Tibial nerve (tissue), 4 donors: ENCODE data around the gene UCN3. TPM values are rescaled to one million over a fixed set of nuclear protein-coding genes. Genes with fewer than 3 reads are reported as not detected.
"Not testable (repeated sequence)": the region's sequence is repeated elsewhere in the genome, so short reads cannot be mapped to it uniquely, and the experiment has no call there.

Experiments used
- DNase-seq, 2 donors: peaks; one replicate each; pipeline ENCODE4 v3.0.0-alpha.2; 2019; ENCODE audit warnings: low spot score in 2 of 2
- H3K27ac ChIP-seq, 4 donors: fragments of 200-600 bp; sonication (generic) in 3 of 4; one replicate each; pipeline ENCODE4 v1.5.1; 2017 to 2019; ENCODE audit warnings: mild to moderate bottlenecking in 1 of 4
- H3K27me3 ChIP-seq, 2 donors: fragments of 200-600 bp; sonication (generic) in 1 of 2; one replicate each; pipeline versions ENCODE4 v1.5.1 to v1.6.0; 2017 to 2019
- H3K36me3 ChIP-seq, 3 donors: fragments of 200-600 bp; sonication (generic); one replicate each; pipeline ENCODE4 v1.5.1; 2018 to 2019
- H3K4me1 ChIP-seq, 4 donors: fragments of 200-600 bp; sonication (generic) in 3 of 4; one replicate each; pipeline ENCODE4 v1.5.1; 2017 to 2019
- H3K4me3 ChIP-seq, 4 donors: fragments of 200-600 bp; sonication (generic) in 3 of 4; one replicate each; pipeline ENCODE4 v1.5.1; 2017 to 2019; ENCODE audit warnings: mild to moderate bottlenecking in 1 of 4, moderate library complexity in 1 of 4
- H3K9me3 ChIP-seq, 4 donors: fragments of 200-600 bp; sonication (generic) in 3 of 4; one replicate each; pipeline ENCODE4 v1.5.1; 2017 to 2019
- CTCF ChIP-seq, 5 experiments: fragments of 200-600 bp in 3 of 5; fragments of 450-650 bp in 2 of 5; sonication (generic) in 3 of 5; IDR thresholded peaks; one replicate each; pipeline ENCODE4 v1.5.1; 2016 to 2019; ENCODE audit warnings: antibody characterized with exemption in 5 of 5, mild to moderate bottlenecking in 3 of 5, moderate library complexity in 2 of 5
- EP300 ChIP-seq, 2 donors: sonication (generic); formaldehyde crosslinking; IDR thresholded peaks; one replicate each; pipeline ENCODE4 v1.6.1; 2017; ENCODE audit warnings: antibody characterized with exemption in 2 of 2, mild to moderate bottlenecking in 1 of 2
- POLR2A ChIP-seq, 2 donors: fragments of 450-650 bp; IDR thresholded peaks; one replicate each; pipeline ENCODE4 v1.6.1; 2017; ENCODE audit warnings: antibody characterized with exemption in 2 of 2, mild to moderate bottlenecking in 2 of 2, moderate library complexity in 2 of 2
- WGBS, 2 donors: methylation state at CpG; one replicate each; pipeline ENCODE4 v1.1.5; 2018; 5-methylcytosine and 5-hydroxymethylcytosine counted together
- total RNA-seq, 4 donors: library from RNA; depleted of rRNA; stranded (reverse); fragments of >200 nt; gene quantifications; one replicate each; pipeline ENCODE4 v1.1.0, GENCODE V29; 2016

UCN3 gene
- total RNA-seq, 4 donors from 2014 or later, result not detected

GRCh38 chr10:5373307-5373706 is 8.5 kb downstream of the UCN3 start:
- Histone ChIP-seq H3K4me3 (no peak overlapping the region), H3K4me1 (no peaks in the 10 kb centered on the region), H3K9me3 (no peaks in the 10 kb centered on the region), H3K27ac (no peak overlapping the region), H3K27me3 (no peaks in the 10 kb centered on the region), H3K36me3 (no peaks in the 10 kb centered on the region)
- TF ChIP-seq EP300 (IDR thresholded peaks at IDR 0.05) (no peak), POLR2A (IDR thresholded peaks at IDR 0.05) (no peak), CTCF (IDR thresholded peaks at IDR 0.05) (no peak)
- 75 to 85% methylated on average over 4 of the region's 4 CpGs for WGBS, 2 donors
- DNase-seq, result no peak

- WGBS, 2 donors, result 85 to 86% methylated on average over 18 to 21 of the region's 22 CpGs
- Histone ChIP-seq H3K27ac (no peak overlapping the region), H3K4me1 (no peaks in the 10 kb centered on the region), H3K9me3 (no peaks in the 10 kb centered on the region), H3K4me3 (no peak overlapping the region), H3K36me3 (no peaks in the 10 kb centered on the region), H3K27me3 (no peaks in the 10 kb centered on the region)
- no peak for TF ChIP-seq EP300 (IDR thresholded peaks at IDR 0.05)
- TF ChIP-seq POLR2A (IDR thresholded peaks at IDR 0.05), result no peak
- TF ChIP-seq CTCF (IDR thresholded peaks at IDR 0.05), result no peak
- no peak for DNase-seq
These were observed 9.3 kb downstream of the UCN3 start for GRCh38 chr10:5373891-5374611.

DNA sequence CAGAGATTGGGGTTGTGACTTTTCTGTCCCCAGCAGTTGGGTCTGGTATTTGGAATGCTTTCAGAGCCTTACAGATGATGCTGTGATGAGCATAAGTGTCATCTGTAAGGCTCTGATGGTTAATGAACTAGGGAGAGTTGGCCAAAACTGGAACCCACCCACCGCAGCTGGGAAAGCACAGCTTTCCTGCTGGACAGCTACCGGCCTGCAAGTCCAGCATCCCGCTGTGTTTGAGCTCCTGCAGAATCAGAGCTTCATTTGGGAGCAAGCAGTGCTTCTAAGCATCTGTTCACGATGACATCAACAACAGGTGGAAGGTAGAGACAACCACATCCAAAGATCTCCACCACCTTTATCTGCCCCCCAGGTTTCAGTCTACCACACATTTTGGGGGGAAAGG is 11.7 kb downstream of the UCN3 start:
- Histone ChIP-seq H3K4me1 (no peaks in the 10 kb centered on the region), H3K4me3 (no peak overlapping the region), H3K27me3 (no peaks in the 10 kb centered on the region), H3K27ac (no peak overlapping the region), H3K36me3 (no peaks in the 10 kb centered on the region), H3K9me3 (no peaks in the 10 kb centered on the region)
- WGBS, 2 donors, result 43 to 51% methylated on average over 4 of the region's 4 CpGs
- DNase-seq, result no peak
- no peak for TF ChIP-seq CTCF (IDR thresholded peaks at IDR 0.05)
- no peak for TF ChIP-seq EP300 (IDR thresholded peaks at IDR 0.05)
- no peak for TF ChIP-seq POLR2A (IDR thresholded peaks at IDR 0.05)

DNA sequence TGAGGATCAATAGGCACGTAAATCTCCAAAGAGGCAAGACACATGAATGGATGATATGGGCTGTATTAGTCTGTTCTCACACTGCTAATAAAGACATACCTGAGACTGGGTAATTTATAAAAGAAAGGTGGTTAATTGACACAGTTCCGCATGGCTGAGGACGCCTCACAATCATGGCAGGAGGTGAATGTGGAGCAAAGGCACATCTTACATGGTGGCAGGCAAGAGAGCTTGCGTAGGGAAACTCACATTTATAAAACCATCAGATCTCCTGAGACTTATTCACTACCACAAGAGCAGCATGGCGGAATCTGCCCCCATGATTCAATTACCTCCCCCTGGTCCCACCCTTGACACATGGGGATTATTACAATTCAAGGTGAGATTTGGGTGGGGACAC is 14.4 kb downstream of the UCN3 start:
- not testable (repeated sequence) for H3K4me3 ChIP-seq, H3K4me1 ChIP-seq, H3K27ac ChIP-seq, H3K9me3 ChIP-seq, H3K36me3 ChIP-seq, DNase-seq, H3K27me3 ChIP-seq
- 89 to 94% methylated on average over 5 of the region's 5 CpGs for WGBS, 2 donors

DNA sequence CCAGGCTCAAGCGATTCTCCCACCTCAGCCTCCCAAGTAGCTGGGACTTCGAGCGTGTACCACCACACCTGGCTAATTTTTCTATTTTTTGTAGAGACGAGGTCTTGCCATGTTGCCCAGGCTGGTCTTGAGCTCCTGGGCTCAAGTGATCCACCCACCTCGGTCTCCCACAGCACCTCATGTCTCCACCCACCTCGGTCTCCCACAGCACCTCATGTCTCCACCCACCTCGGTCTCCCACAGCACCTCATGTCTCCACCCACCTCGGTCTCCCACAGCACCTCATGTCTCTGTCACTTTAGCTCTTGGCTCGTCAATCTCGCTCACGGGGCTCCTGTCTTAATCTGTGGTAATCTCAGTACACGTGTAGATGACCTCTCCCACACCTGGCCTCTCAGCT is 15.6 kb downstream of the UCN3 start:
- DNase-seq, H3K27me3 ChIP-seq, H3K9me3 ChIP-seq, H3K27ac ChIP-seq, H3K4me3 ChIP-seq, H3K36me3 ChIP-seq, H3K4me1 ChIP-seq: not testable (repeated sequence)
- 94 to 95% methylated on average over 12 of the region's 12 CpGs for WGBS, 2 donors

DNA sequence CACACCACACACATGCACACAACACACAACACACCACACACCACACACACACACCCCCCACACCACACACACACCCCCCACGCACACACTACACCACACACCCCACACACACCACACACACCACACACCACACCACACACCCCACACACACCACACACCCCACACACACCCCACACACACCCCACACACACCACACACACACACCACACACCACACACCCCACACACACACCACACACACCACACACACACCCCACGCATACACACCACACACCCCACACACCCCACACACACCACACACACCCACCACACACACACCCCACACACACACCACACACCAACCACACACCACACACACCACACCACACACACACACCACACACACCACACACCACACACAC is 16.4 kb downstream of the UCN3 start:
- no peak overlapping the region for H3K27ac ChIP-seq
- H3K27me3 ChIP-seq, result no peaks in the 10 kb centered on the region
- no peak overlapping the region for H3K4me3 ChIP-seq
- 93 to 94% methylated on average over 2 of the region's 2 CpGs for WGBS, 2 donors
- H3K4me1 ChIP-seq, result no peaks in the 10 kb centered on the region
- no peak for DNase-seq
- TF ChIP-seq CTCF (IDR thresholded peaks at IDR 0.05), result no peak
- TF ChIP-seq POLR2A (IDR thresholded peaks at IDR 0.05), result no peak
- TF ChIP-seq EP300 (IDR thresholded peaks at IDR 0.05), result no peak
- no peaks in the 10 kb centered on the region for H3K36me3 ChIP-seq
- no peaks in the 10 kb centered on the region for H3K9me3 ChIP-seq
